ENCODE results near the gene MT3.
A peak's percentile ranks its signal among the peaks of the same experiment; 100 is the strongest.

The MT3 gene

DNA sequence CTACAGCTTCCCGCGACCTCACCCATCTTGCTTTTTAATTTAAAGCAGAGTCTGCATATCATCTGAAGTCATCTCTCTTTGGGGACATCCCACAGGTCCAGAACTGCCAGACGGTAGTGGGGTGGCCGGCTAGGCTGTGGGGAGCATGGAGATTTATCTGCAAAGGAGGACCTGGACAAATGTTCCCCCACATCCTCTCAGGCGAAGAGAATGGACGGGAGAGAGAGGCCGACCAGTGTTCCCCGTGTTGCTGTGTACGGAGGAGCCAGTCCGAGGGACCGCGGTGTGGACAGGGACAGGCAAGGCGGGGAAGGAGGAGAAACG lies 42.5 kb downstream of the MT3 start:
- DNase-seq, result no peak

DNA sequence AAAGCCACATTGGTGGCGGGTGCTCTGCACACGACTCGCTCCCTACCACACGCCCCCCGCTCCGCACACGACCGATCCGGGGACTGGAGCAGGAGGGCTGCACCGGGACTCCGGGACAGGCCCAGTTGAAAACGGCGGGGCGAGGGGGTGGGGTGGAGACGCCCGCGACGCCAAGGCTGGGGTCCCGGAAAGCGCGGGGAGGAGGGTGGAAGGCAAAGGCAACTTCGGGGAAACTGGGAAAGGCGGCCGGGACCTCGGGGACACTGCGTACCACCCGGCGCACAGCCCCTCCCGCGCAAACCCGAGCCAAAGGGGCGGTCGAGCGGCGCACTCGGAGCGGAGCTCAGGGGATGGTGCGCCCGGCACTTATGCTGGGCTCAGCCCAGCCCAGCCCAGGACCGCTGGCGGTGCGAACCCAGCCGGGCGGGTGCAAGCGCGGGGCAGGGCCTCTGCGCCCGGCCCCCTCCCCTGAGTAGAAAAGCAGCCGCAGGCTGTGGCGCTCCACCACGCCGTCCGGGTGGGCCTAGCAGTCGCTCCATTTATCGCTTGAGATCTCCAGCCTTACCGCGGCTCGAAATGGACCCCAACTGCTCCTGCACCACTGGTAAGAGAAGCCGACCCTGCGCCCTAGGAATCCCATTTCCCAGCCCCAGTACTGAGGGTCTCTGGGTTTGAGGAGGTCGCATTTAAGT lies 43.0 kb downstream of the MT3 start, which contains the start of gene MT1M:
Gene MT1M, plus strand, starts transcription at position 504 of the 692 bp plus-strand sequence. Its CDS starts 73 bp downstream, at position 577.
- peak; percentile 67 for DNase-seq

DNA sequence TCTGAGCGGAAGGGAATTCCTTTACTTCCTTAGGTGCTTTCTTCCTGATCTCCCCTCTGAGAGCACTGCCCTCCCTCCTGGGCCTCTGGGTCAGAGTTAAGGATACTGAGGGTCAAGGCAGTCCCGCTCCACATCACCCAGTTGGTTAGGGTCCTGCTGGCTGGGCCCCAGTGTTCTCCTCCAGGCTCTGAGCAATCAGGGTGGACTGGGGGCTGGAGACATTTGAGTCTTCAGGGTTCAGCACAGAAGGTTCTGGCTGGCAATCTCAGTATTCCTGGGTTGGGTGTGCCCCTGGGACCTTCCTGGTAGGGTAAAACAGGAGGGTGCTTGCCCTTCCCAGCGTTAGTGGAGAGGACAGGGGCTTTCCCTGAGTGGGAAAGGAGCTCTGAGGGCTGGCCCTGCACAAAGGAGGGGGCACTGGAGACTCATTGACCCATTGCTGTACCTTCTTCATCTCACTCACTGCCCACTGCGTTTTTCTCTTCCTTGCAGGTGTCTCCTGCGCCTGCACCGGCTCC lies 43.6 kb downstream of the MT3 start:
- DNase-seq, result no peak

DNA sequence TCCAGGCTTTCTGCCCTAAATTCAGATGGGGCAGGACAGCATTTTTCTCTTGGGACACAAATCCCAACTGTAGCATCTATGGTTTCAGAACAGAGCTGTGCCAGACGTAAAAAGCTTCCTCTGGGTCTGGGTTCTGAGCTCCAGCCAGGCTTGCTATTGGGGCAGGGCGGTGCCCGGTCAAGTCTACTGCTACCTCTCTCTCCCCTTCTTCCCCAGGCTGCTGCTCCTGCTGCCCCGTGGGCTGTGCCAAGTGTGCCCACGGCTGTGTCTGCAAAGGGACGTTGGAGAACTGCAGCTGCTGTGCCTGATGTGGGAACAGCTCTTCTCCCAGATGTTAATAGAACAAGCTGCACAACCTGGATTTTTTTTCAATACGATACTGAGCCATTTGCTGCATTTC lies 44.2 kb downstream of the MT3 start:
- DNase-seq, result no peak

DNA sequence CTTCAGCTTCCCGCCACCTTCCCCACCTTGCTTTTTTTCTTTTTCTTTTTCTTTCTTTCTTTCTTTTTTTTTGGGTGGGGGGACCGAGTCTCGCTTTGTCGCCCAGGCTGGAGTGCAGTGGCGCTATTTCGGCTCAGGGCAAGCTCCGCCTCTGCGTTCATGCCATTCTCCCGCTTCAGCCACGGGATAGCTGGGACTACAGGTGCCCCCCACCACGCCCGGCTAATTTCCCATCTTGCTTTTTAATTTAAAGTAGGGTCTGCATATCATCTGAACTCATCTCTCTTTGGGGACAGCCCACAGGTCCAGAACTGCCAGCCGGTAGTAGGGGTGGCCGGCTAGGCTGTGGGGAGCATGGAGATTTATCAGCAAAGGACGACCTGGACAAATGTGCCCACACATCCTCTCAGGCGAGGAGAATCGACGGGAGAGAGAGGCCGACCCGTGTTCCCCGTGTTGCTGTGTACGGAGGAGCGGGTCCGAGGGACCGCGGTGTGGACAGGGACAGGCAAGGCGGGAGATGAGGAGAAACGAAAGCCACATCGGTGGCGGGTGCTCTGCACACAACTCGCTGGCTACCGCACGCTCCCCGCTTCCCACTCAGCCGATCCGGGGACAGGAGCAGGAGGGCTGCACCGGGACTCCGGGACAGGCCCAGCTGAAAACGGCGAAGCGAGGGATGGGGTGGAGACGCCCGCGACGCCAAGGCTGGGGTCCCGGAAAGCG lies 45.5 kb downstream of the MT3 start:
- peak; percentile 47 for DNase-seq

DNA sequence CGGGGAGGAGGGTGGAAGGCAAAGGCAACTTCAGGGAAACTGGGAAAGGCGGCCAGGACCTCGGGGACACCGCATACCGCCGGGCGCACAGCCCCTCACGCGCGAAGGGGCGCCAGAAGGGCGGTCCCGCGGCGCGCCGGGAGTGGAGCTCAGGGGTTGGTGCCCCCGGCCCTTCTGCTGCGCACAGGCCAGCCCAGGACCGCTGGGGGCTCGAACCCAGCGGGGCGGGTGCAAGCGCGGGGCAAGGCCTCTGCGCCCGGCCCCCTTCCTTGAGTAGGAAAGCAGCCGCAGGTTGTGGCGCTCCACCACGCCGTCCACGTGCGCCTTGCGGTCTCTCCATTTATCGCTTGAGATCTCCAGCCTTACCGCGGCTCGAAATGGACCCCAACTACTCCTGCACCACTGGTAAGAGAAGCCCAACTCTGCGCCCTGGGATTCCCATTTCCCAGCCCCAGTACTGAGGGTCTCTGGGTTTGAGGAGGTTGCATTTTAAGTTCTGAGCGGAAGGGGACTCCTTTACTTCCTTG lies 46.2 kb downstream of the MT3 start:
- peak; percentile 51 for DNase-seq

DNA sequence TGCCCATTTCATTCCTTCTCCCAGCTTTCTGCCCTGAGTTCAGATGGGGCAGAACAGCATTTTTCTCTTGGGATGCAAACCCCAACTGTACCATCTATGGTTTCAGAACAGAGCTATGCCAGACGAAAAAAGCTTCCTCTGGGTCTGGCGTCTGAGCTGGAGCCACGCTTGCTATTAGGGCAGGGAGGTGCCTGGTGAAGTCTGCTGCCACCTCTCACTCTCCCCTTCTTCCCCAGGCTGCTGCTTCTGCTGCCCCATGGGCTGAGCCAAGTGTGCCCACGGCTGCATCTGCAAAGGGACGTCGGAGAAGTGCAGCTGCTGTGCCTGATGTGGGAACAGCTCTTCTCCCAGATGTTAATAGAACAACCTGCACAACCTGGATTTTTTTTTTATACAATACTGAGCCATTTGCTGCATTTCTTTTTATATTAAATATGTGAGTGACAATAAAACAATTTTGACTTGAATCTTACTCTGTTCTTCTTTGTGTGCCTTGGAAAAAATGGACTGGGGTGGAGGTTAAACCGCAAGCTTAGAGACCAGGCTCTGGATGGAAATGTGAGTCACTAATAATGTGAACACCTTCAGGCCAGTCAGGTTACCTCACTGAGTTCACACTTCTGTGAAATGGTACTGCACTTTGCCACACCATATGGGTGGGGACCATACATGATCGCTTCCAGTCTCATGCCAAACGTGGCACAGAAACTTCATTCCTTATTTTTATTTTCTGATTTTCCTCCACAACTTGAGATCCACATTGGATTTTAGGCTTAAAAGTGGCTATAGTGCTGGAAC lies 47.5 kb downstream of the MT3 start:
- no peak for DNase-seq

DNA sequence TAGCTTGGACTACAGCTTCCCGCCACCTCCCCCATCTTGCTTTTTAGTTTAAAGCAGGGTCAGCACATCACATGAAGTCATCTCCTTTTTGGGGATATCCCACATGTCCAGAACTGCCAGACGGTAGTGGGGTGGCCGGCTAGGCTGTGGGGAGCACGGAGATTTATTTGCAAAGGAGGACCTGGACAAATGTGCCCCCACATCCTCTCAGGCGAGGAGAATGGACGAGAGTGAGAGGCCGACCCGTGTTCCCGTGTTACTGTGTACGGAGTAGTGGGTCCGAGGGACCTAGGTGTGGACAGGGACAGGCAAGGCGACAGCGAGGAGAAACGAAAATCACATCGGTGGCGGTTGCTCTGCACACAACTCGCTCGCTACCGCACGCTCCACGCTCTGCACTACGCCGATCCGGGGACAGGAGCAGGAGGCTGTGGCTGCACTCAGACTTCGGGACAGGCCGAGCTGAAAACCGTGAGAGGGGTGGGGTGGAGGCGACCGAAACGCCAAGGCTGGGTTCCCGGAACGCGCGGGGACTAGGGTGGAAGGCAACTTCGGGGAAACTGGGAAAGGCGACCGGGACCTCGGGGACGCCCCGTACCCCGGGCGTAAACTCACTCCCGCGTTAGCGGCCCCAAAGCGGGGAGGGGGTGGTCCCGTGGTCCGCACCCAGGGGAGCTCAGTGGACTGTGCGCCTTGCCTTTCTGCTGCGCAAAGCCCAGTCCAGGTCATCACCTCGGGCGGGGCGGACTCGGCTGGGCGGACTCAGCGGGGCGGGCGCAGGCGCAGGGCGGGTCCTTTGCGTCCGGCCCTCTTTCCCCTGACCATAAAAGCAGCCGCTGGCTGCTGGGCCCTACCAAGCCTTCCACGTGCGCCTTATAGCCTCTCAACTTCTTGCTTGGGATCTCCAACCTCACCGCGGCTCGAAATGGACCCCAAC lies 48.8 kb downstream of the MT3 start, which contains the start of gene MT1A:
Gene MT1A, plus strand, starts transcription at position 853 of the 937 bp plus-strand sequence. Its CDS starts 73 bp downstream, at position 926.
- peak; percentile 64 for DNase-seq

DNA sequence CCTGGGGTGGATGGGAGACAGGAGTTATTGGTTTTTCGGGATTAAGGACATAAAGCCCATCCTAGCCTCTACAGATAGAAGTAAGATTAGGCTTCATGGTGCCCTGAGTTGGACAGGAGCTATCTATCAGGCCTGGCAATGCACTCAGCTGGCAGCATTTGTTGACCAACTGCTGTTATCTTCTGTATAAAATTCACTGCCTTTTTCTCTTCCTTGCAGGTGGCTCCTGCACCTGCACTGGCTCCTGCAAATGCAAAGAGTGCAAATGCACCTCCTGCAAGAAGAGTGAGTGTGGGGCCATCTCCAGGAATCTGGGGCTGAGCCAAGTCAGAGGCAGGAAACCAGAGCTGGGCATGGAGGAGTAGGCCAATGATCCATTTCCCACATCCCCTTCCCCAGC lies 49.7 kb downstream of the MT3 start:
- DNase-seq, result no peak

DNA sequence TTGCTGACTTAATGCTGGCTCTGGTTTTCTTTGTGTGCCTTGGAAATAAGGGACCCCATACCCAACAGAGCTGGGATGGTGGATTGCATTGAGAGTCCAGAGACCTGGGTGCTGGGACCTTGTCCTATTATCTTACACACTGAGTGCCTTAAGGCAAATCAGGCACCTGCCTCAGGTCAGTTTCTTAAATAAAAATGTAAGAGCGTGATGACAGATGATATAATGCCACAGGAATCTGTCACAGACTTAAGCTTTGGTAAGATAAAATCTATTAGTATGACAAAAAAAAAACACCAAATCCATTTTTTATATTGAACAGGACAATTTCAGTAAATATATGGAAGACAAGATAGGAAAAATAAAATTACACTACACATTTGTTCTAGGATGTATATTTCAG lies 50.7 kb downstream of the MT3 start:
- DNase-seq, result no peak

Data from retina (tissue), 1 donor.